T-helper 2 cell treated with Interferon-gamma antibody and Interleukin-4, amounts not matched to agents 5 μg/mL and 100 μg/mL, for 36 hours (primary cell): ENCODE measurements around the gene ADAMTS20.

Experiments
- DNase-seq: peaks from one replicate; pipeline ENCODE4 v3.0.0; 2021; ENCODE audit warnings: low spot score
- H3K27ac Mint-ChIP-seq: one replicate; pipeline ENCODE4 v1.8.0; 2021; ENCODE audit warnings: mild to moderate bottlenecking, mixed read lengths
- H3K27me3 Mint-ChIP-seq: one replicate; pipeline ENCODE4 v1.8.0; 2021; ENCODE audit warnings: low read depth, mixed read lengths
- H3K36me3 Mint-ChIP-seq: one replicate; pipeline ENCODE4 v1.8.0; 2021; ENCODE audit warnings: low read depth, mixed read lengths
- H3K4me1 Mint-ChIP-seq: one replicate; pipeline ENCODE4 v1.8.0; 2021; ENCODE audit warnings: low read depth, mixed read lengths
- H3K4me3 Mint-ChIP-seq: one replicate; pipeline ENCODE4 v1.8.0; 2022; ENCODE audit warnings: mild to moderate bottlenecking, moderate library complexity, mixed read lengths
- H3K9me3 Mint-ChIP-seq: one replicate; pipeline ENCODE4 v1.8.0; 2021; ENCODE audit warnings: mixed read lengths

ADAMTS20 gene

GRCh38 chr12:43306066-43306465 is 245.9 kb downstream of the ADAMTS20 start:
- Mint-ChIP-seq H3K27ac (no peak overlapping the region), H3K36me3 (no peaks in the 10 kb centered on the region), H3K27me3 (no peaks in the 10 kb centered on the region), H3K4me1 (no peaks in the 10 kb centered on the region), H3K4me3 (no peak overlapping the region), H3K9me3 (peaks cover 6% of the 10 kb centered on the region)
- DNase-seq: no peak

DNA sequence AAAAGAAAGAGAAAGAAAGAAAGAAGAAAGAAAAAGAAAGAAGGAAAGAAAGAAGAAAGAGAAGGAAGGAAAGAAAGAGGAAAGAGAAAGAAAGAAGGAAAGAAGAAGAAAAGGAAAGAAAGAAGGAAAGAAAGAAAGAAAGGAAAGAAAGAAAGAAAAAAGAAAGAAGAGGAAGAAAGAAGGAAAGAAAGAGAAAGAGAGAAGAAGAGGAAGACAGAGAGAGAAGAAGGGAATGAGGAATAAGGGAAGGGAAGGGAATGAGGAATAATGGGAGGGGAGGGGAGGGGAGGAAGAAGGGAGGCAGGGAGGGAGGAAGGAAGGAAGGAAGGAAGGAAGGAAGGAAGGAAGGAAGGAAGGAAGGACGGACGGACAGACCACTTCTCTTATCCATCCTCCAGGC is 246.9 kb downstream of the ADAMTS20 start:
- Mint-ChIP-seq H3K4me3 (no peak overlapping the region), H3K4me1 (no peaks in the 10 kb centered on the region), H3K9me3 (no peaks in the 10 kb centered on the region), H3K27ac (no peak overlapping the region), H3K36me3 (no peaks in the 10 kb centered on the region), H3K27me3 (no peaks in the 10 kb centered on the region)
- DNase-seq: no peak
